Measurements from ENCODE around the gene RNF223. TPM values are rescaled to one million over a fixed set of nuclear protein-coding genes. Genes with fewer than 3 reads are reported as not detected.
A peak's percentile ranks its signal among the peaks of the same experiment; 100 is the strongest.

The RNF223 gene
- total and polyA plus RNA-seq, 2 of the 8 experiments (the other 6 are each of a cell fraction or from before 2014, with no cell fraction given), result not detected

GRCh38 chr1:1034439-1034781 is 39.7 kb downstream of the RNF223 start (continued):
- TF ChIP-seq EP300 (IDR thresholded peaks at IDR 0.05; ENCODE audit: borderline replicate concordance in 1 of 2, low read depth in 2 of 2, low read length in 2 of 2) (no peak), TBP (IDR thresholded peaks at IDR 0.05; ENCODE audit: low read depth, low read length) (no peak), CEBPB (IDR thresholded peaks at IDR 0.05; ENCODE audit: low read depth, low read length) (no peak), TCF12 (IDR thresholded peaks at IDR 0.05; ENCODE audit: low read depth, low read length) (no peak), GABPA (IDR thresholded peaks at IDR 0.05; ENCODE audit: borderline replicate concordance, insufficient read depth, low read length) (peak; percentile 44; the same call in 1 of the 2 replicates)

Measured in H1 (cell line).